ENCODE measurements around the gene PRKCA. TPM values are rescaled to one million over a fixed set of nuclear protein-coding genes. Genes with fewer than 3 reads are reported as not detected.

Gene PRKCA
- total and polyA plus RNA-seq, 4 donors, result 3.0 to 14.1 (median 5.4) TPM

DNA sequence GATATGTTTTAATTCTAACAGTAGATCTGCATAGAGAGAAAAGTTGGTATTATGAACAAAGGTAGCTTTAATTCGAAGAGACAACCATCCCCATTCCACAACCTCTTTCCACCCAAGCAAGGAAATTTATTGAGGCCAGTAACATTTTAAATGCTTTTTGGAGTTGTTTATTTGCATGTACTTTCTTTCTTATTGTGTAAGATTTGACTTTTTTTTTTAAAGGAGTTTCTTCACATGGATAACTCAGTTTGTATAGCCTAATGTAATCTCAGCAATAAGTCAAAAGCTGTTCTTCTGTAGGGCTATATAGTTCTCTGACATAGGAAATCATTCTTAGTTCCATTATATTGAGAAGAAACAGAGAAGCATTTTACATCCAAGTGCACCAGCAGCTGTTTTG lies 163.3 kb downstream of the PRKCA start:
- Histone ChIP-seq H3K9me3 (ENCODE audit: control insufficient read depth in 4 of 4, low read length in 3 of 4) (no peaks in the 10 kb centered on the region), H3K27ac (ENCODE audit: low read depth in 1 of 2, low read length in 2 of 2) (no peak overlapping the region), H3K4me3 (ENCODE audit: low read depth in 1 of 3, low read length in 3 of 3) (no peak overlapping the region), H3K36me3 (ENCODE audit: control insufficient read depth in 4 of 4, insufficient read depth in 3 of 4, low read depth in 1 of 4, low read length in 3 of 4) (no peaks in the 10 kb centered on the region), H3K4me1 (ENCODE audit: control insufficient read depth in 4 of 4, insufficient read depth in 4 of 4, low read length in 3 of 4) (peaks cover 4 to 28% (median 13%) of the 10 kb centered on the region in 4 donors), H3K27me3 (ENCODE audit: control insufficient read depth in 4 of 4, insufficient read depth in 4 of 4, low read length in 3 of 4) (no peaks in the 10 kb centered on the region), H3K9ac (ENCODE audit: low read depth in 1 of 2, low read length in 2 of 2) (no peak overlapping the region)
- WGBS, result 96% methylated on average over 1 of the region's 1 CpG
- no peak for DNase-seq (ENCODE audit: low spot score)
- no peak for TF ChIP-seq NR2F2 (IDR thresholded peaks at IDR 0.05)
- no peak for TF ChIP-seq GABPA (IDR thresholded peaks at IDR 0.05 in 1 of 2, conservative IDR thresholded peaks at IDR 0.05 in 1 of 2)
- no peak for TF ChIP-seq HNF4A (conservative IDR thresholded peaks at IDR 0.05)
- TF ChIP-seq RAD21 (IDR thresholded peaks at IDR 0.05), result no peak
- no peak for TF ChIP-seq TAF1 (conservative IDR thresholded peaks at IDR 0.05)
- no peak for TF ChIP-seq YY1 (IDR thresholded peaks at IDR 0.05)

DNA sequence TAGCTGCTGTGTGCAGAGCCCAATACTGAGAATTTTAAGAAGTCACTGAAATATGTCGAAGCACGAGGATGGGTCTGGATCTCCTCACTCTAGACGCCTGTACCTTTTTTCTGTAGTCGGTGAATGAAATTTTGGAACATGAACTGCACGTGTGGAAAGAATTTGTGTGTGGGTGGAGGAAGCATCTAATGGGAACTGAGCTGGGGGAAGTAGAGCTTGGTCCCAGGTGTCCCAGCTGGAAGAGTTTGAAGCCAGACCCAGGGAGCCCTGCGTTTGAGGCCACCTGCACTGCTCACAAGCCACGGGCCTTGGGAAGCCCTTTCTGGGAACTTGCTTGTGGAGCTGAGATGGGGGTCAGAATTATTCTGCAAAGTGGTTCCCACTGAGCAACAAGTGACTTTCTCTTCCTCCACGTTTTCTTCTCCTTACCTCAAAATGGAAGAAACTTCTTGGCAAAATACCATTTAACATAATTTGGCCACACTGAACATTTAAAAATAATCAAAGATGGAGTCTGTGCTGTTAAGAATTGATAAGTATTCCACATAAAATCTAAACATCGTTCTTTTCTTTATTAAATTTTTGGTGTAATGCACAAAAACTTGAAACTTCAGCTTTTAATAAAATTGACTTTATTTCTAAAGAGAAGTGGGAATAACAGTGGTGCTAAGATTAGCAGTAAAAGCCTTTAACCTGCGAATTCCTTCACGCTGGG lies 163.8 kb downstream of the PRKCA start:
- H3K4me3 ChIP-seq (ENCODE audit: low read depth in 1 of 3, low read length in 3 of 3), result no peak overlapping the region
- H3K4me1 ChIP-seq (ENCODE audit: control insufficient read depth in 4 of 4, insufficient read depth in 4 of 4, low read length in 3 of 4), result peaks cover 3 to 26% (median 12%) of the 10 kb centered on the region in 4 donors
- H3K27me3 ChIP-seq (ENCODE audit: control insufficient read depth in 4 of 4, insufficient read depth in 4 of 4, low read length in 3 of 4), result no peaks in the 10 kb centered on the region
- DNase-seq (ENCODE audit: low spot score), result no peak
- H3K36me3 ChIP-seq (ENCODE audit: control insufficient read depth in 4 of 4, insufficient read depth in 3 of 4, low read depth in 1 of 4, low read length in 3 of 4), result no peaks in the 10 kb centered on the region
- TF ChIP-seq HNF4G (IDR thresholded peaks at IDR 0.05) (no peak), YY1 (IDR thresholded peaks at IDR 0.05) (no peak), HNF4A (conservative IDR thresholded peaks at IDR 0.05) (no peak), RXRA (IDR thresholded peaks at IDR 0.05) (no peak), GABPA (IDR thresholded peaks at IDR 0.05 in 1 of 2, conservative IDR thresholded peaks at IDR 0.05 in 1 of 2) (no peak), NR2F2 (IDR thresholded peaks at IDR 0.05) (no peak), TAF1 (conservative IDR thresholded peaks at IDR 0.05) (no peak), EGR1 (IDR thresholded peaks at IDR 0.05; ENCODE audit: low read depth in 2 of 2) (no peak), FOXA1 (IDR thresholded peaks at IDR 0.05) (no peak), SP1 (IDR thresholded peaks at IDR 0.05) (no peak)
- TF ChIP-seq, protein P1, sequence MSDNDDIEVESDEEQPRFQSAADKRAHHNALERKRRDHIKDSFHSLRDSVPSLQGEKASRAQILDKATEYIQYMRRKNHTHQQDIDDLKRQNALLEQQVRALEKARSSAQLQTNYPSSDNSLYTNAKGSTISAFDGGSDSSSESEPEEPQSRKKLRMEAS (IDR thresholded peaks at IDR 0.05), result no peak
- TF ChIP-seq, protein P2, sequence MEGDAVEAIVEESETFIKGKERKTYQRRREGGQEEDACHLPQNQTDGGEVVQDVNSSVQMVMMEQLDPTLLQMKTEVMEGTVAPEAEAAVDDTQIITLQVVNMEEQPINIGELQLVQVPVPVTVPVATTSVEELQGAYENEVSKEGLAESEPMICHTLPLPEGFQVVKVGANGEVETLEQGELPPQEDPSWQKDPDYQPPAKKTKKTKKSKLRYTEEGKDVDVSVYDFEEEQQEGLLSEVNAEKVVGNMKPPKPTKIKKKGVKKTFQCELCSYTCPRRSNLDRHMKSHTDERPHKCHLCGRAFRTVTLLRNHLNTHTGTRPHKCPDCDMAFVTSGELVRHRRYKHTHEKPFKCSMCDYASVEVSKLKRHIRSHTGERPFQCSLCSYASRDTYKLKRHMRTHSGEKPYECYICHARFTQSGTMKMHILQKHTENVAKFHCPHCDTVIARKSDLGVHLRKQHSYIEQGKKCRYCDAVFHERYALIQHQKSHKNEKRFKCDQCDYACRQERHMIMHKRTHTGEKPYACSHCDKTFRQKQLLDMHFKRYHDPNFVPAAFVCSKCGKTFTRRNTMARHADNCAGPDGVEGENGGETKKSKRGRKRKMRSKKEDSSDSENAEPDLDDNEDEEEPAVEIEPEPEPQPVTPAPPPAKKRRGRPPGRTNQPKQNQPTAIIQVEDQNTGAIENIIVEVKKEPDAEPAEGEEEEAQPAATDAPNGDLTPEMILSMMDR (IDR thresholded peaks at IDR 0.05; ENCODE audit: low read depth, low read length, missing input control), result no peak
- TF ChIP-seq, protein P3, sequence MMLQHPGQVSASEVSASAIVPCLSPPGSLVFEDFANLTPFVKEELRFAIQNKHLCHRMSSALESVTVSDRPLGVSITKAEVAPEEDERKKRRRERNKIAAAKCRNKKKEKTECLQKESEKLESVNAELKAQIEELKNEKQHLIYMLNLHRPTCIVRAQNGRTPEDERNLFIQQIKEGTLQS (IDR thresholded peaks at IDR 0.05), result no peak
- TF ChIP-seq, protein P4, sequence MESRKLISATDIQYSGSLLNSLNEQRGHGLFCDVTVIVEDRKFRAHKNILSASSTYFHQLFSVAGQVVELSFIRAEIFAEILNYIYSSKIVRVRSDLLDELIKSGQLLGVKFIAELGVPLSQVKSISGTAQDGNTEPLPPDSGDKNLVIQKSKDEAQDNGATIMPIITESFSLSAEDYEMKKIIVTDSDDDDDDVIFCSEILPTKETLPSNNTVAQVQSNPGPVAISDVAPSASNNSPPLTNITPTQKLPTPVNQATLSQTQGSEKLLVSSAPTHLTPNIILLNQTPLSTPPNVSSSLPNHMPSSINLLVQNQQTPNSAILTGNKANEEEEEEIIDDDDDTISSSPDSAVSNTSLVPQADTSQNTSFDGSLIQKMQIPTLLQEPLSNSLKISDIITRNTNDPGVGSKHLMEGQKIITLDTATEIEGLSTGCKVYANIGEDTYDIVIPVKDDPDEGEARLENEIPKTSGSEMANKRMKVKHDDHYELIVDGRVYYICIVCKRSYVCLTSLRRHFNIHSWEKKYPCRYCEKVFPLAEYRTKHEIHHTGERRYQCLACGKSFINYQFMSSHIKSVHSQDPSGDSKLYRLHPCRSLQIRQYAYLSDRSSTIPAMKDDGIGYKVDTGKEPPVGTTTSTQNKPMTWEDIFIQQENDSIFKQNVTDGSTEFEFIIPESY (IDR thresholded peaks at IDR 0.05), result no peak
- H3K9me3 ChIP-seq (ENCODE audit: control insufficient read depth in 4 of 4, low read length in 3 of 4), result no peaks in the 10 kb centered on the region
- no peak overlapping the region for H3K27ac ChIP-seq (ENCODE audit: low read depth in 1 of 2, low read length in 2 of 2)
- no peak overlapping the region for H3K9ac ChIP-seq (ENCODE audit: low read depth in 1 of 2, low read length in 2 of 2)
- WGBS, result 82% methylated on average over 11 of the region's 11 CpGs

All from liver (tissue), 9 donors.